HG03378 (cell line): ENCODE results near the gene POLR1F.

Experiments used
- ATAC-seq: cut with Tn5 transposase; IDR thresholded peaks from one replicate; pipeline ENCODE4 v1.9.1; 2021; ENCODE audit warnings: mild to moderate bottlenecking, moderate library complexity; ENCODE audit not compliant: unreplicated experiment

POLR1F gene

DNA sequence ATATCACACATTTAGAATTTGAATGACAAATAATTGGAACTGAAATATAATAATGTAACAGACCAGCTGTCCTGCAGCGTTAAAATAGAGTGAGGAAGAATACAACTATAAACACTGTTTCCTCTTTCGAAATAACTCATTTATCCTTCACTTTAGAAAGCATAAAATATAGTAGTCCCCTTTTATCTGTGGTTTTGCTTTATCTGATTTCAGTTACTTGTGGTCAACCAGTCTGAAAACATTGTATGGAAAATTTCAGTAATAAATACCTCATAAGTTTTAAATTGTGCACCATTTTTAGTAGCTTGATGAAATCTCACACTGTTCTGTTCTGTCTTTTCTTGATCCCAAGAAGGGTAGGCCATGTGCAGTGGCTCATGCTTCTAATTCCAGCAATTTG, 31.7 kb downstream of the POLR1F start:
- ATAC-seq, result peak; percentile 97

DNA sequence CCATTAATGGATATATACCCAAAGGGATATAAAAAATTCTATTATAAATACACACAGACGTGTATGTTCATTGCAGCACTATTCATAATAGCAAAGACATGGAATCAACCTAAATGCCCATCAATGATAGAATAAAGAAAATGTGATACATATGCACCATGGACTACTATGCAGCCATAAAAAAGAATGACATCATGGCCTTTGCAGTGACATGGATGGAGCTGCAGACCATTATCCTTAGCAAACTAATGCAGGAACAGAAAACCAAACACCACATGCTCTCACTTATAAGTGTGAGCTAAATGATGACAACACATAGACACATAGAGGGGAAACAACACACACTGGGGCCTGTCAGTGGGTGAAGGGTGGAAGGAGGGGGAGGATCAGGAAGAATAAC, 33.0 kb downstream of the POLR1F start:
- ATAC-seq, result no peak

DNA sequence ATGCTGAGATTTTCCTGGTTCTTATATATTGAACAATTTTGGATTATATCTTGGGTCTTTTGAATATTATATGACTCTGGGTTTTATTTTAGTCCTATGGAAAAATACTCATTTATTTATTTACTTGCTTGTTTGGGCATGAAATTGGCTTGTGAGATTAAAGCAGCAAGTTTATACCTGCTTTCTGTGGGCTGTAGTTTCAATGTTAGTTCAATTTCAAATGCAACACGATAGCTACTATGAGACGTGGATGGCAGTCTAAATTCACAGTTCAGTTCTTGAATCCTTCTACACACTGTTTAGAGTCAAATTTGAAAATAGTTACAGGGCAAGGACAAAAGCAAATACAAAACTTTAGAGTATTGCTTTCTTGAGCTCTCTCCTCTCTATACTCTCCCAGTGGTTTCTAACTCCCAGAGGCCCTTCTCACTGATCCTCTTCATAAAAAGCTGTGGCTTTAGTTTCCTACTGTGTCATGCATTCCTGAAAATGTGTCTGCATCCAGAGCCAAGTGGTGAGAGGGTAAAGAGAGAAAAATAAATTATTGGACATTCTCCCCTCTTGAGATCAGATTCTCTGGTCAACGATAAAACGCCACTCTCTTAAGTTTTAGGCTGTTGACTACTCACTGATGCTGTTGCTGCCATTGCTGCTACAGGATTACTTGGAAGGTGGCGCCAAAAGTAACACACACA, 34.4 kb downstream of the POLR1F start:
- ATAC-seq, result no peak

DNA sequence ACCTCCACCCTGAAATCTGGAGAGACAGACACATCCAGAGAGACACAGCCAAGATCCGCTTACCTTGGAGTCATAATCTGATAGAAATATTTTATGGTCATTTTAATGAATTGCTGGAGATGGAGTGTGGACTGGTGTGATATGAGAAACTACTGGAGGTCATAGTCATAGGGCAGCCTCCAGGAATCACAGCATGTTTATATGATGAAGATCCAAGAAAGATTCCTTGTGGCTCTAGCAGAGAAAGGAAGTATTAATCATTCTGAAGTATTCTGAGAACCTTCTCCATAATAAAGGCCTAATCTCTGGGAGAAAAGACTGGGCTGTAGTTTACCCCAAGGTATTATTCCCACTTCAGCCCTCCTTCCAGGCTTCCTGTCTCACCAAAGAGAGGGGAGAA, 38.0 kb downstream of the POLR1F start:
- no peak for ATAC-seq

DNA sequence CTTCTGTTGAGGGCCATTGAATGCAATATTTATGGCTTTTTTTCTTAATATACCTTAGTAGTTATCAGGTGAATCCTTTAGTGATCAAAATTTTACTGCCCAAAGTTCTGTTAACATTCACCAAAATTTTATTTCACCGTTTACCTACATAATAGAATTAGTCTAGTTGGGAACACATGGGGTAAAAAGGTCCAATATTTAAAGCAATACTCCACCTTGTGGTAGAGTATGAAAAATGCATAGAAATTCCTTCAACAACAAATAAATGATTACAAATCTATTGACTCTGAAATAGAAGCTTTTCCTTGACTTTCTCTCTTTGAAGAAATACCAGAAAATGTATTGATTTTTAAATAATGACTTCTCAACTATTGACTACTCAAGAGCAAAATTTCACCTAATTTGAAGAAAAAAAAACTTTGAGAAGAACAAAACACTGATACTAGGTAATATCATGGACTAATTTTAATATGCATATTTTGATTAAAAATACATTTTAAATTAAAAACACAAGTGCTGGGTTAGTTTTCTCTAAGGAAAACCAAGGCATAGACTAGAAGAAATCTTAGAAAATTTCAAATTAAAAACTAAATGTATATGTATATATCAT, 43.3 kb downstream of the POLR1F start:
- peak; percentile 50 for ATAC-seq

DNA sequence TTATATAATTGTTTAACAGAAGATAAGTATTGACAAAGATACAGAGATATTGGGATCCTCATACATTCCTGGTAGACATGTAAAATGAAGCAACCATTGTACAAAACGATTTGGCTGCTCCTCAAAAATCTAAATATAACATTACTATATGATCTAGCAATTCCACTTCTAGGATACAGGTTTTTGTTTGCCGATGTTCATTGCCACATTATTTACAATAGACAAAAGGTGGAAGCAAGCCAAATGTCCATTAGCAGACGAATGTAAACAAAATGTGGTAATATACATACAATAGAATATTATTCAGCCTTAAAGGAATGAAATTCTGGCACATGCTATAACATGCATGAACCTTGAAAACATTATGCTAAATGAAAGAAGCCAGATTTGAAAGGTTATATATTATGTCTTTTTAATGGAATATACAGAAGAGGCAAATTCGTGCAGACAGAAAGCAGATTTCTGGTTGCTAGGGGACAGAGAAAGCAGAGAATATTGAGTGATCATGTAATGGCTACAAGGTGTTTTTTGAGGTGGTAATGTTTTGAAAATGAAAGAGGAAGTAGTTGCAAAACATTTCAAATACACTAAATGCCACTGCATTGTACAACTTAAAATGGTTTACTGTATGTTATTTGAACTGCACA, 44.9 kb downstream of the POLR1F start:
- ATAC-seq, result peak; percentile 99

DNA sequence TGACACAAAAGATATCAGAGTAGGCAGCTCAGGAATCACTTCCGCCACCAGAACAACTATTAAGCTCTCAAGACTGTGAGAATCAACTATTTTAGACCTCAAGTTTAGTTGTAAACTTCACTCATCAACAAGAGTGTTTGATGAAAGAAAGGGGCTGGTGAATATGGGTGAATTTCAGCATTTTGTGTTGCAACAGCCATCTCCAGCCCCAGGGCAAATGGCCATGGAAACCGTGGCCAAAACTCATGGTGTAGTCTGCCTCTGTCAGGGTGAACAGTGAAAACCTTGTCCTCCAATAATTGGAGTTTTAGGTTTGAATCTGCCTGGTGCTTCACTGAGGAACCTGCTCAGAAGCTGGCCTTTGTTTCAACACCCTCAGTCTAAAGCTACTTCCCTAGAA, 60.0 kb downstream of the POLR1F start:
- ATAC-seq, result no peak
